GM23338 (cell line): Measurements from ENCODE around the gene TAF15. TPM values are rescaled to one million over a fixed set of nuclear protein-coding genes. Genes with fewer than 3 reads are reported as not detected.

Source experiments
- ATAC-seq: fragments of 200-7000 bp; cut with Tn5 transposase; 3 replicates; pipeline ENCODE4 v1.9.1; 2020
- DNase-seq: peaks from one replicate; pipeline ENCODE4 v3.0.0-alpha.2; 2015; ENCODE audit warnings: low spot score
- H2AFZ ChIP-seq: fragments of 200-600 bp; sonication (generic); 2 replicates; pipeline ENCODE4 v1.8.0; 2016; ENCODE audit warnings: antibody characterized with exemption, mild to moderate bottlenecking, moderate library complexity
- H3F3A ChIP-seq: fragments of 200-600 bp; sonication (generic); replicated peaks from 2 replicates; pipeline ENCODE4 v1.8.0; 2017; ENCODE audit warnings: antibody characterized with exemption, mixed run types, low read depth
- H3K27ac ChIP-seq: fragments of 200-600 bp; sonication (generic); 2 replicates; pipeline ENCODE4 v1.6.1; 2016; ENCODE audit warnings: low read depth
- H3K27me3 ChIP-seq: fragments of 200-600 bp; sonication (generic); 2 replicates; pipeline ENCODE4 v1.8.0; 2016; ENCODE audit warnings: mild to moderate bottlenecking, mixed run types, moderate library complexity; ENCODE audit not compliant: insufficient read depth
- H3K36me3 ChIP-seq: fragments of 200-600 bp; sonication (generic); 2 replicates; pipeline ENCODE4 v1.8.0; 2016; ENCODE audit warnings: mild to moderate bottlenecking; ENCODE audit not compliant: insufficient read depth
- H3K4me1 ChIP-seq: fragments of 200-600 bp; sonication (generic); 2 replicates; pipeline ENCODE4 v1.8.0; 2016; ENCODE audit warnings: mild to moderate bottlenecking, moderate library complexity; ENCODE audit not compliant: insufficient read depth
- H3K4me2 ChIP-seq: fragments of 200-600 bp; sonication (generic); 2 replicates; pipeline ENCODE4 v1.7.1; 2017; ENCODE audit warnings: mixed run types
- H3K4me3 ChIP-seq: fragments of 200-600 bp; sonication (generic); 2 replicates; pipeline ENCODE4 v1.6.1; 2016; ENCODE audit warnings: mixed run types
- H3K79me2 ChIP-seq: fragments of 200-600 bp; sonication (generic); replicated peaks from 2 replicates; pipeline ENCODE4 v1.8.0; 2017; ENCODE audit warnings: mild to moderate bottlenecking; ENCODE audit not compliant: insufficient read depth
- H3K9me2 ChIP-seq: fragments of 200-600 bp; sonication (generic); 2 replicates; pipeline ENCODE4 v1.8.0; 2017; ENCODE audit not compliant: insufficient read depth
- H4K20me1 ChIP-seq: fragments of 200-600 bp; sonication (generic); replicated peaks from 2 replicates; pipeline ENCODE4 v1.8.0; 2017; ENCODE audit warnings: mild to moderate bottlenecking; ENCODE audit not compliant: insufficient read depth
- H3K27ac Mint-ChIP-seq: 2 replicates; pipeline ENCODE4 v1.8.0; 2020; ENCODE audit warnings: inconsistent platforms, mild to moderate bottlenecking, moderate library complexity, mixed read lengths
- H3K27me3 Mint-ChIP-seq: 3 replicates; pipeline ENCODE4 v1.8.0; 2022; ENCODE audit warnings: low read depth, mild to moderate bottlenecking, moderate library complexity, mixed read lengths, inconsistent platforms; ENCODE audit not compliant: insufficient read depth, poor library complexity
- H3K36me3 Mint-ChIP-seq: 3 replicates; pipeline ENCODE4 v1.8.0; 2021; ENCODE audit warnings: low read depth, mild to moderate bottlenecking, inconsistent platforms, moderate library complexity, mixed read lengths
- H3K4me1 Mint-ChIP-seq: 3 replicates; pipeline ENCODE4 v1.8.0; 2020; ENCODE audit warnings: mild to moderate bottlenecking, inconsistent platforms, mixed read lengths
- H3K4me3 Mint-ChIP-seq: 3 replicates; pipeline ENCODE4 v1.8.0; 2021; ENCODE audit warnings: moderate library complexity, mild to moderate bottlenecking, inconsistent platforms, mixed read lengths
- H3K9me3 Mint-ChIP-seq: 3 replicates; pipeline ENCODE4 v1.8.0; 2020; ENCODE audit warnings: moderate library complexity, mild to moderate bottlenecking, inconsistent platforms, mixed read lengths
- CTCF ChIP-seq, 2 experiments: fragments of 200-600 bp in 1 of 2; sonication (generic) in 1 of 2; conservative IDR thresholded peaks; 2 replicates each; pipeline versions ENCODE4 v1.5.1 to v1.6.1; 2016 to 2017; ENCODE audit warnings: antibody characterized with exemption in 2 of 2, low read depth in 2 of 2, mild to moderate bottlenecking in 2 of 2, moderate library complexity in 1 of 2
- ETS1 ChIP-seq: IDR thresholded peaks from 2 replicates; pipeline ENCODE4 v1.6.1; 2016; ENCODE audit warnings: antibody characterized with exemption
- EZH2 ChIP-seq: fragments of 200-600 bp; sonication (generic); IDR thresholded peaks from one replicate; pipeline ENCODE4 v1.8.0; 2017; ENCODE audit warnings: antibody characterized with exemption, mild to moderate bottlenecking, low read depth; ENCODE audit not compliant: unreplicated experiment
- JUNB ChIP-seq: IDR thresholded peaks from one replicate; pipeline ENCODE4 v1.6.1; 2016; ENCODE audit warnings: antibody characterized with exemption; ENCODE audit not compliant: unreplicated experiment
- NANOG ChIP-seq: IDR thresholded peaks from 2 replicates; pipeline ENCODE4 v1.6.1; 2016; ENCODE audit warnings: antibody characterized with exemption, borderline replicate concordance
- POLR2AphosphoS5 ChIP-seq: IDR thresholded peaks from 2 replicates; pipeline ENCODE4 v1.6.1; 2016; ENCODE audit warnings: antibody characterized with exemption, low read depth
- STAT1 ChIP-seq: IDR thresholded peaks from one replicate; pipeline ENCODE4 v1.6.1; 2016; ENCODE audit warnings: antibody characterized with exemption; ENCODE audit not compliant: unreplicated experiment
- ZNF331 ChIP-seq: fragments of 250-450 bp; sonication (Bioruptor Pico); IDR thresholded peaks from 2 replicates; pipeline ENCODE4 v1.5.0; 2020; ENCODE audit warnings: low read depth, mild to moderate bottlenecking, moderate library complexity
- ZNF462 ChIP-seq: fragments of 250-450 bp; sonication (Bioruptor Pico); IDR thresholded peaks from 2 replicates; pipeline ENCODE4 v1.5.0; 2020; ENCODE audit warnings: mild to moderate bottlenecking, moderate library complexity
- polyA plus RNA-seq: library from polyadenylated mRNA; unstranded; fragments of >200 nt; fragmentation: Nextera tagmentation; extraction: Ambion mirVana; gene quantifications from 2 replicates; pipeline ENCODE4 v1.2.1, GENCODE V29; 2016
- total RNA-seq: library from RNA; depleted of rRNA; stranded (reverse); fragments of >200 nt; shearing (Covaris generic); gene quantifications from 2 replicates; pipeline ENCODE4 v1.2.3, GENCODE V29; 2014
- TF ChIP-seq, protein P1 (sequence below): IDR thresholded peaks from one replicate; pipeline ENCODE4 v1.6.1; 2018; ENCODE audit warnings: antibody characterized with exemption; ENCODE audit not compliant: unreplicated experiment

The TAF15 gene
- total and polyA plus RNA-seq, 2 experiments from 2014 or later: 33.8 to 109 TPM

DNA sequence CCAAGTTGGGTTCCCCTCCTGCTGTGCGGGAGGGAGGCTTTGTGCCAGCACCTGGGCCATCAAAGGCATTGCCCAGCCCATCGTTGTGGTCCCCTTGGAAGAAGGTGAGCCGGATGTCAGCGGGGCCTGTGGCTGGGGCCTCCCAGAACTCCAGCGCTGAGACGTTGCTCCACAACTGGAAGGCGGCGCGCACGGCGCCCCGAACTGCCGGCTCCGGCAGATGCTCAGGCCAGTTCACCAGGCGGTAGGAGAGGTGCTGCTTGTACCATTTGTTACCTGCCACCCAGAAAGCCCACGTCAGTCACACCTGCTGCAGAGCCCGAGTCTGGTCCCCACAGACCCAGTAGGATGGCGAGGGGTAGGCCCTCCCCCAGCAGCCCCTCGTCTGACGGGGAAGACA is 36.2 kb upstream of the TAF15 start (continued):
- TF ChIP-seq ETS1: no peak
- no peak for TF ChIP-seq CTCF (conservative IDR thresholded peaks at IDR 0.05; ENCODE audit: low read depth in 2 of 2)
- no peak for TF ChIP-seq ZNF331 (CRISPR knock-in tag)
- TF ChIP-seq, protein P1, sequence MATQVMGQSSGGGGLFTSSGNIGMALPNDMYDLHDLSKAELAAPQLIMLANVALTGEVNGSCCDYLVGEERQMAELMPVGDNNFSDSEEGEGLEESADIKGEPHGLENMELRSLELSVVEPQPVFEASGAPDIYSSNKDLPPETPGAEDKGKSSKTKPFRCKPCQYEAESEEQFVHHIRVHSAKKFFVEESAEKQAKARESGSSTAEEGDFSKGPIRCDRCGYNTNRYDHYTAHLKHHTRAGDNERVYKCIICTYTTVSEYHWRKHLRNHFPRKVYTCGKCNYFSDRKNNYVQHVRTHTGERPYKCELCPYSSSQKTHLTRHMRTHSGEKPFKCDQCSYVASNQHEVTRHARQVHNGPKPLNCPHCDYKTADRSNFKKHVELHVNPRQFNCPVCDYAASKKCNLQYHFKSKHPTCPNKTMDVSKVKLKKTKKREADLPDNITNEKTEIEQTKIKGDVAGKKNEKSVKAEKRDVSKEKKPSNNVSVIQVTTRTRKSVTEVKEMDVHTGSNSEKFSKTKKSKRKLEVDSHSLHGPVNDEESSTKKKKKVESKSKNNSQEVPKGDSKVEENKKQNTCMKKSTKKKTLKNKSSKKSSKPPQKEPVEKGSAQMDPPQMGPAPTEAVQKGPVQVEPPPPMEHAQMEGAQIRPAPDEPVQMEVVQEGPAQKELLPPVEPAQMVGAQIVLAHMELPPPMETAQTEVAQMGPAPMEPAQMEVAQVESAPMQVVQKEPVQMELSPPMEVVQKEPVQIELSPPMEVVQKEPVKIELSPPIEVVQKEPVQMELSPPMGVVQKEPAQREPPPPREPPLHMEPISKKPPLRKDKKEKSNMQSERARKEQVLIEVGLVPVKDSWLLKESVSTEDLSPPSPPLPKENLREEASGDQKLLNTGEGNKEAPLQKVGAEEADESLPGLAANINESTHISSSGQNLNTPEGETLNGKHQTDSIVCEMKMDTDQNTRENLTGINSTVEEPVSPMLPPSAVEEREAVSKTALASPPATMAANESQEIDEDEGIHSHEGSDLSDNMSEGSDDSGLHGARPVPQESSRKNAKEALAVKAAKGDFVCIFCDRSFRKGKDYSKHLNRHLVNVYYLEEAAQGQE: no peak
- TF ChIP-seq NANOG: no peak

DNA sequence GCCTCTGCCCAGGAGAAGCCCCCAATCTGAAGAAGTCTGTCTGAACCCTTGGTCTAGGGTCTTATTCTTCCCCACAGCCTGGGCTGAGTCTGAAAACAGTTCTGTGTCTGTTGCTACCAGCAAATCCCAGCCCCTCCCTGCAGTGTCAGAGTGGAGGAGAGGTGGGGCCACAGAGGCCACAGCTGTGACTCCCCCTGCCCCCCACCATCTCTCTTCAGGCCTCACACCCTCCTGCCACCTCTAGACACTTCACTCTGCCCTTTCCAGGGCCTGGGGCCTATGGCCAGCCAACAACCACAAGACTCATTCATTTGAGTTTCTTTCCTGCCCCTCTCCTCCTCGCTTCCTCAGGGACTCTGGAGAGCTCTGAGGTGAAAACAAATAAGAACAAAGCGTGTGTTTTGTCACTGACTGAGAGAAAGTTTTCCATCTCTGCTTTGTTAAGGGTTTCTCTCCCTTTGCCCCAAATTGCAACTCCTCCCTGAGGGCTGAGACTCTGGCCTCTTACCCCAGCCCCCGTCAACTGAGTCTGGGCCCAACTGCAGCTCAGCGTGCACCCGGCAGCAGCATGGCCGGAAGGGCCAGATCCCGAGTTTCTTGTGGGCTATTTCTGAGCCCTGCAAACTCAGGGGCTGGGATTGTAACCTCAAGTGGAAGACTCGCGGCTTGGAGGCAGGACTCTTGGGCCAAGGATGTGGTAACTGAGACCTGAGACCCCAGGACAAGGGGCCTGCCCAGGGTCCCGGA is 35.4 kb upstream of the TAF15 start:
- Mint-ChIP-seq H3K27me3 (peaks cover 2% of the 10 kb centered on the region), H3K4me1 (peaks cover 34% of the 10 kb centered on the region), H3K36me3 (no peaks in the 10 kb centered on the region), H3K9me3 (no peaks in the 10 kb centered on the region), H3K4me3 (peak overlapping the region; percentile 3; the same call in 1 of the 3 replicates), H3K27ac (no peak overlapping the region)
- DNase-seq: no peak
- Histone ChIP-seq H3K27ac (no peak overlapping the region), H3K4me1 (peaks cover 13% of the 10 kb centered on the region), H2AFZ (peak overlapping the region; percentile 97), H3K27me3 (no peaks in the 10 kb centered on the region), H3F3A (no peaks in the 10 kb centered on the region), H3K9me2 (no peaks in the 10 kb centered on the region), H3K79me2 (no peaks in the 10 kb centered on the region), H3K36me3 (no peaks in the 10 kb centered on the region), H3K4me2 (no peak overlapping the region), H3K4me3 (no peak overlapping the region), H4K20me1 (no peaks in the 10 kb centered on the region)
- peak; percentile 41 for ATAC-seq
- no peak for TF ChIP-seq POLR2AphosphoS5
- TF ChIP-seq ZNF462 (CRISPR knock-in tag): no peak
- TF ChIP-seq STAT1: no peak
- TF ChIP-seq EZH2: no peak
- TF ChIP-seq ETS1: no peak
- no peak for TF ChIP-seq ZNF331 (CRISPR knock-in tag)
- no peak for TF ChIP-seq JUNB
